Activated B cell treated with CpG ODN at 0.5 μM for 24 hours (primary cell): ENCODE measurements around the gene BIK. TPM values are rescaled to one million over a fixed set of nuclear protein-coding genes. Genes with fewer than 3 reads are reported as not detected.

Source experiments
- ATAC-seq: fragments of 200-7000 bp; cut with Tn5 transposase; one replicate; pipeline ENCODE4 v1.10.0; 2021; ENCODE audit warnings: low read depth, mild to moderate bottlenecking, moderate library complexity
- CTCF ChIA-PET: fragments of 350-600 bp; sonication (Branson Sonifier 250); formaldehyde crosslinking; loops from one replicate; lab custom pipeline; 2021; ENCODE audit warnings: antibody characterized with exemption; lab: Charles Lee
- POLR2A ChIA-PET: fragments of 350-600 bp; sonication (Branson Sonifier 250); formaldehyde crosslinking; loops from one replicate; lab custom pipeline; 2021; ENCODE audit warnings: antibody characterized with exemption; lab: Charles Lee
- DNase-seq: peaks from one replicate; pipeline ENCODE4 v3.0.0; 2022
- H3K27ac Mint-ChIP-seq: one replicate; pipeline ENCODE4 v1.8.0; 2020; ENCODE audit warnings: mixed read lengths
- H3K27me3 Mint-ChIP-seq: one replicate; pipeline ENCODE4 v1.8.0; 2021; ENCODE audit warnings: mixed read lengths
- H3K36me3 Mint-ChIP-seq: one replicate; pipeline ENCODE4 v1.8.0; 2021; ENCODE audit warnings: low read depth, mixed read lengths
- H3K4me1 Mint-ChIP-seq: one replicate; pipeline ENCODE4 v1.8.0; 2021; ENCODE audit warnings: mixed read lengths
- H3K4me3 Mint-ChIP-seq: one replicate; pipeline ENCODE4 v1.8.0; 2020; ENCODE audit warnings: mild to moderate bottlenecking, mixed read lengths
- H3K9me3 Mint-ChIP-seq: one replicate; pipeline ENCODE4 v1.8.0; 2020; ENCODE audit warnings: mixed read lengths
- intact Hi-C: fragments of 100-400 bp; cut with micrococcal nuclease; formaldehyde crosslinking; loops from one replicate; pipeline ENCODE4 v1.15.1; 2024
- total RNA-seq: library from RNA; stranded (reverse); gene quantifications from 2 replicates; pipeline ENCODE4 v1.2.3, GENCODE V29; 2022
- TF ChIP-seq, protein P1 (sequence below): fragments of 200-600 bp; IDR thresholded peaks from one replicate; pipeline ENCODE4 v1.8.0; 2022; ENCODE audit warnings: antibody characterized with exemption, mild to moderate bottlenecking

BIK gene
- total RNA-seq, 1 donor from 2014 or later, result 2.6 TPM

DNA sequence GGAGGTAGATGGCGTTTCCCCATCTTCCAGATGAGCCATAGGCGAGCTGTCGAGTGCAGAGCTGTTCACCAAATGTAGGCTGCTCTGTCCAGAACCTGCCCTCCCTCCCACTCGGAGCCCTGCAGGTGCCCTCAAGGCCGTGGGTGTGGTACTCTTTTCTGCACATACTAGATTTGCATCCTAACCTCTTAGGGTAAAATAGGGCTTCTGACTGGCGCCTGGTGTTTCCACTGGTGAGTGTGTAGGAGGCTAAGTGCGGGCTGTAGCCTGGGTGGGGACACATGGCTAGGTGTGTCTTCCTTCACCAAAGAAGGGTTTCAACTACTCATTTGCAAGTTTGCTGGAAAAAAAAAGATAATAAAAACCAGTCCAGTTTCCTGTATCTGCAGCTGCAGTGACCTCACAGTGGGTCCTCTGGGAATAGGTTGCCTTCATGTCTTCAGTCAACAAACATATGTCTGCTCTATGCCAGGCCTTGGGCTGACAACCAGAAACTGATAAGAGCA lies 8.5 kb downstream of the BIK start:
- ATAC-seq (peak; percentile 69), DNase-seq (no peak)
- Mint-ChIP-seq H3K9me3 (no peaks in the 10 kb centered on the region), H3K27ac (peak overlapping the region; percentile 41), H3K27me3 (peaks cover 19% of the 10 kb centered on the region), H3K36me3 (no peaks in the 10 kb centered on the region), H3K4me3 (peak overlapping the region; percentile 52), H3K4me1 (peaks cover 71% of the 10 kb centered on the region)
- TF ChIP-seq, protein P1, sequence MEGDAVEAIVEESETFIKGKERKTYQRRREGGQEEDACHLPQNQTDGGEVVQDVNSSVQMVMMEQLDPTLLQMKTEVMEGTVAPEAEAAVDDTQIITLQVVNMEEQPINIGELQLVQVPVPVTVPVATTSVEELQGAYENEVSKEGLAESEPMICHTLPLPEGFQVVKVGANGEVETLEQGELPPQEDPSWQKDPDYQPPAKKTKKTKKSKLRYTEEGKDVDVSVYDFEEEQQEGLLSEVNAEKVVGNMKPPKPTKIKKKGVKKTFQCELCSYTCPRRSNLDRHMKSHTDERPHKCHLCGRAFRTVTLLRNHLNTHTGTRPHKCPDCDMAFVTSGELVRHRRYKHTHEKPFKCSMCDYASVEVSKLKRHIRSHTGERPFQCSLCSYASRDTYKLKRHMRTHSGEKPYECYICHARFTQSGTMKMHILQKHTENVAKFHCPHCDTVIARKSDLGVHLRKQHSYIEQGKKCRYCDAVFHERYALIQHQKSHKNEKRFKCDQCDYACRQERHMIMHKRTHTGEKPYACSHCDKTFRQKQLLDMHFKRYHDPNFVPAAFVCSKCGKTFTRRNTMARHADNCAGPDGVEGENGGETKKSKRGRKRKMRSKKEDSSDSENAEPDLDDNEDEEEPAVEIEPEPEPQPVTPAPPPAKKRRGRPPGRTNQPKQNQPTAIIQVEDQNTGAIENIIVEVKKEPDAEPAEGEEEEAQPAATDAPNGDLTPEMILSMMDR, result no peak
- CTCF ChIA-PET, result no interaction called here
- intact Hi-C loops, result loop anchor here (1.0 to 10.0 kb wide), 3 partner anchors 9 to 454 kb away; partner anchors contain the start of gene BIK
- POLR2A ChIA-PET, result interaction anchor here (0.7 kb wide), 1 partner anchor 103 kb away, joined by 3 read pairs; no protein-coding TSS in a partner anchor

DNA sequence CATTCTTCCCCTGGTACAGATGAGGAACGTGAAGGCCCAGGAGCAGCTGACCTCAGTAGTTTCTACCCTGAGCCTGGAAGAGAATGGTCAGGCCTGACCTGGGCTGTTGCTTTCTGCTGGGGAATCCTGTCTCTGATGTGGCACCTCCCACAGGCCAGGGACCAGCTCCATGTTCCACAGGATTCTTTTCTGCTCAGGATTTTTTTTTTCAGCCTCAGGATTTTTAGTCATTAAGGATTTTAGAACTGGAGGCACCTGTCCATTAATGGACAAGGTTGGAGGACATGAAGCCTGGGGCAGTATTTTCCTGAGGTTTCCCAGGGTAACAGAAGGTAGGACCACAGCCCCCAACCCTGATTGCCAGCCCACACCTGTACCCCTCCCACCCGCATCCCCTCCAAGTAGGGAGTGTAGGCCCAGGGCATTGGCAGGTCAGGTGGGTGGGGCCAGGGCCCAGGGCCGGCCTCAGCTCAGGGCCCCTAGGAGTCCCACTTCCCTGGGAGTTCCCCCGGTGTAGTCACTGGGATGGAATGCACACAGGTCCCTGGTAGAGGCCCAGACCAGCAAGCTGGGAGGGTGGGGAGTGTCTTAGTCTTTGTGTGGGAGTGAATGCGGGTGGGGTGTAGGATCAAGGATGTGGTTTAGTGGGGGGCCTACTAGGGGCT lies 16.1 kb downstream of the BIK start:
- TF ChIP-seq, protein P1, result no peak
- DNase-seq (no peak), ATAC-seq (no peak)
- H3K9me3 Mint-ChIP-seq, result no peaks in the 10 kb centered on the region
- peaks cover 33% of the 10 kb centered on the region for H3K4me1 Mint-ChIP-seq
- POLR2A ChIA-PET, result no interaction called here
- H3K36me3 Mint-ChIP-seq, result peaks cover 6% of the 10 kb centered on the region
- H3K4me3 Mint-ChIP-seq, result no peak overlapping the region
- intact Hi-C loops, result no loop called here
- CTCF ChIA-PET, result no interaction called here
- peaks cover 10% of the 10 kb centered on the region for H3K27me3 Mint-ChIP-seq
- no peak overlapping the region for H3K27ac Mint-ChIP-seq

DNA sequence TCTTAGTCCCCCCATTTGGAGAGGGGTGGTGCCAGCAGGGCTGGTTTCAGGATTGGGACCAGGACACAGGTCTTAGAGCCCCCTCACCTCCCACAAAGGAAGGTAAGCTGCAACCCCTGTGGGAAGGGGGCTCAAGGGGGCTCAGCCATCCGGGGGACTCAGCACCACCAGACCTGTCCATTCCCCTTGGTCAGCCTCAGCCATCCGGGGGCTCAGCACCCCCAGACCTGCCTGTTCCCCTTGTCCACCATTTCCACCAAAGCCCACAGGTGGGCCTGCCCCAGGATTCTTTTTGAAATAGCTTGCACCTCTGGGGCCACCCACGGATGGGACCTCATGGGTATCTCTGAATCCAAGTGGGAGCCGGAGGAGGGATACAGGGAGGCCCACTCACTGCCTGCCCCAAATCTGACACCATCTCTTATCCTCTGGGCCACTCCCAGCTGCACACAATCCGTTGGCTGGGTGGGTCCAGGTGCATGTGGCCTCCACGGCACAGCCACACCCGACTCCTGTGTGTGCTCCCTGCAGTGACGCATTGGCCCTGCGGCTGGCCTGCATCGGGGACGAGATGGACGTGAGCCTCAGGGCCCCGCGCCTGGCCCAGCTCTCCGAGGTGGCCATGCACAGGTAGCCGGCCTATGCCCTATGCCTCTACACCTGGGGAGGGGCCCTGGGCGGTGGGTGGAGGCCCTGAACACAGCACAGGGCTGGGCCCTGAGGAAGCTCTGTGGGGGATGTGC lies 16.8 kb downstream of the BIK start:
- peaks cover 26% of the 10 kb centered on the region for H3K4me1 Mint-ChIP-seq
- H3K27me3 Mint-ChIP-seq, result peaks cover 10% of the 10 kb centered on the region
- TF ChIP-seq, protein P1, result no peak
- ATAC-seq (no peak), DNase-seq (no peak)
- no peak overlapping the region for H3K27ac Mint-ChIP-seq
- no peaks in the 10 kb centered on the region for H3K9me3 Mint-ChIP-seq
- ChIA-PET POLR2A (no interaction called here), CTCF (no interaction called here)
- H3K36me3 Mint-ChIP-seq, result peaks cover 13% of the 10 kb centered on the region
- intact Hi-C loops, result no loop called here
- no peak overlapping the region for H3K4me3 Mint-ChIP-seq

DNA sequence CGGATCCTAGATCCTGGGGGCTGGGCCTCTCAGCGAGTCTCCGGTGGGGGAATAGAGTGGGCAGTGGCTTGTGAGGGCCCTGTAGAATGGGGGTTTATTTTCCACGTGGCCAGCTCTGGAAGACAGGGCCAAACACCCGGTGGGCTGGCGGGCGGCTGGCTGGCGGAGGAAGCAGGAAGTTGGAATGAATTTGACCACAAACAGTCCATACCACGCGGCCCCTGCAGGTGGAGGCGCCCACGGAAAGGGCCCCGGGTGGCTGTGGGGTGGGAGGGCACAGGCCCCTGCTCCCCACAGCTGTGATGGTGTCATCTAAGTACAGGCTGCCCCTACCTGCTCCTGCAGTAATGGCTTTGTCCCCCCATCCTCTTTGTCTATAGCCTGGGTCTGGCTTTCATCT lies 17.6 kb downstream of the BIK start:
- ChIA-PET POLR2A (no interaction called here), CTCF (no interaction called here)
- Mint-ChIP-seq H3K36me3 (peaks cover 20% of the 10 kb centered on the region), H3K9me3 (no peaks in the 10 kb centered on the region), H3K4me1 (peaks cover 18% of the 10 kb centered on the region), H3K27ac (no peak overlapping the region), H3K4me3 (no peak overlapping the region), H3K27me3 (peaks cover 8% of the 10 kb centered on the region)
- intact Hi-C loops, result no loop called here
- TF ChIP-seq, protein P1, result no peak
- no peak for ATAC-seq
- DNase-seq, result no peak

DNA sequence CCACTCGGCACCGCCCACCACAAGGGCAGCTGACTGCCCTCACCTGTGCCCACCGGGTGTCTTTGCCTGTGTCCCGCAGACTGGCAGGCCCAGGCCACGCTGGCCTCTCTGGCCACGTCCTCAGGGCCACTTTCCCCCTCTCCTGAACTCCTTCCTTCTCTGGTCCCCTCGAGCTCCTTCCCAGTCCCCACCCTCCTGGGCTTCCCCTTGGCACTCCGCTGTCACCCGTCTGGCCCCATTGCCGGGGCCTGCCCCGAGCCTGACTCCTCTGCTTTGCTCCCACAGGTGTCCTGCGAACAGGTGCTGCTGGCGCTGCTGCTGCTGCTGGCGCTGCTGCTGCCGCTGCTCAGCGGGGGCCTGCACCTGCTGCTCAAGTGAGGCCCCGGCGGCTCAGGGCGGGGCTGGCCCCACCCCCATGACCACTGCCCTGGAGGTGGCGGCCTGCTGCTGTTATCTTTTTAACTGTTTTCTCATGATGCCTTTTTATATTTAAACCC lies 18.4 kb downstream of the BIK start:
- ChIA-PET CTCF (no interaction called here), POLR2A (no interaction called here)
- DNase-seq (no peak), ATAC-seq (peak; percentile 49)
- Mint-ChIP-seq H3K9me3 (no peaks in the 10 kb centered on the region), H3K4me1 (peaks cover 18% of the 10 kb centered on the region), H3K27me3 (peaks cover 5% of the 10 kb centered on the region), H3K4me3 (no peak overlapping the region), H3K27ac (no peak overlapping the region), H3K36me3 (peaks cover 28% of the 10 kb centered on the region)
- intact Hi-C loops, result no loop called here
- TF ChIP-seq, protein P1, result no peak
